Testis (tissue), 3 donors: ENCODE data around the gene TEKT5. TPM values are rescaled to one million over a fixed set of nuclear protein-coding genes. Genes with fewer than 3 reads are reported as not detected.
"Not testable (repeated sequence)": the region's sequence is repeated elsewhere in the genome, so short reads cannot be mapped to it uniquely, and the experiment has no call there.

Experiments
- DNase-seq: peaks from one replicate; pipeline ENCODE4 v3.0.0-alpha.2; 2019
- H3K27ac ChIP-seq, 2 donors: fragments of 200-600 bp; sonication (generic); one replicate each; pipeline ENCODE4 v1.5.1; 2019
- H3K27me3 ChIP-seq: fragments of 200-600 bp; sonication (generic); one replicate; pipeline ENCODE4 v1.5.1; 2019
- H3K36me3 ChIP-seq: fragments of 200-600 bp; sonication (generic); one replicate; pipeline ENCODE4 v1.5.1; 2017; ENCODE audit warnings: low read depth; ENCODE audit errors: missing control alignments
- H3K4me1 ChIP-seq: fragments of 200-600 bp; sonication (generic); one replicate; pipeline ENCODE4 v1.5.1; 2019
- H3K4me3 ChIP-seq, 2 donors: fragments of 200-600 bp; sonication (generic); one replicate each; pipeline ENCODE4 v1.5.1; 2017 to 2019
- H3K9me3 ChIP-seq: fragments of 200-600 bp; sonication (generic); one replicate; pipeline ENCODE4 v1.5.1; 2017
- CTCF ChIP-seq, 3 experiments: fragments of 450-650 bp in 2 of 3; fragments of 200-600 bp in 1 of 3; sonication (generic) in 1 of 3; IDR thresholded peaks; one replicate each; pipeline ENCODE4 v1.5.1; 2016 to 2019; ENCODE audit warnings: antibody characterized with exemption in 3 of 3, mild to moderate bottlenecking in 2 of 3, moderate library complexity in 1 of 3
- POLR2A ChIP-seq: fragments of 450-650 bp; IDR thresholded peaks from one replicate; pipeline ENCODE4 v1.6.1; 2017; ENCODE audit warnings: antibody characterized with exemption, mild to moderate bottlenecking, moderate library complexity
- WGBS, 2 donors: methylation state at CpG; one replicate each; pipeline ENCODE4 v1.1.5; 2018; 5-methylcytosine and 5-hydroxymethylcytosine counted together
- intact Hi-C: fragments of 100-400 bp; cut with DNase I; formaldehyde crosslinking; loops from one replicate; pipeline ENCODE4 v1.15.1; 2023; ENCODE audit warnings: low total_unique reads
- polyA plus RNA-seq: library from polyadenylated mRNA; stranded (reverse); fragments of 350-450 nt; fragmentation: Illumina TruSeq; extraction: RNeasy Lipid Tissue Mini Kit (QIAGEN cat#74804); gene quantifications from one replicate; pipeline ENCODE4 v1.2.3, GENCODE V29; 2014; ENCODE audit warnings: low read depth, low replicate concordance; ENCODE audit not compliant: insufficient read depth
- total RNA-seq, 2 donors: library from RNA; depleted of rRNA; stranded (reverse); fragments of >200 nt; gene quantifications; one replicate each; pipeline ENCODE4 v1.2.3, GENCODE V29; 2016

Gene TEKT5
- total and polyA plus RNA-seq, 3 donors from 2014 or later: 20.7 to 69.1 (median 35.6) TPM

- Histone ChIP-seq H3K36me3 (no peaks in the 10 kb centered on the region), H3K4me3 (no peak overlapping the region), H3K4me1 (no peaks in the 10 kb centered on the region), H3K9me3 (no peaks in the 10 kb centered on the region), H3K27me3 (no peaks in the 10 kb centered on the region), H3K27ac (no peak overlapping the region)
- WGBS, 2 donors: 78 to 86% methylated on average over 6 of the region's 6 CpGs
- TF ChIP-seq POLR2A (no peak), CTCF (IDR thresholded peaks at IDR 0.05) (no peak)
- intact Hi-C loops: no loop called here
- DNase-seq: no peak
Measured at GRCh38 chr16:10624527-10624926, 70.2 kb downstream of the TEKT5 start.

GRCh38 chr16:10623059-10623458 lies 71.7 kb downstream of the TEKT5 start:
- H3K9me3 ChIP-seq: no peaks in the 10 kb centered on the region
- DNase-seq: no peak
- no peak overlapping the region for H3K4me3 ChIP-seq
- H3K4me1 ChIP-seq: no peaks in the 10 kb centered on the region
- H3K36me3 ChIP-seq: no peaks in the 10 kb centered on the region
- 74 to 84% methylated on average over 3 of the region's 3 CpGs for WGBS, 2 donors
- no peak for TF ChIP-seq CTCF (IDR thresholded peaks at IDR 0.05)
- intact Hi-C loops: no loop called here
- H3K27ac ChIP-seq: no peak overlapping the region
- H3K27me3 ChIP-seq: no peaks in the 10 kb centered on the region

DNA sequence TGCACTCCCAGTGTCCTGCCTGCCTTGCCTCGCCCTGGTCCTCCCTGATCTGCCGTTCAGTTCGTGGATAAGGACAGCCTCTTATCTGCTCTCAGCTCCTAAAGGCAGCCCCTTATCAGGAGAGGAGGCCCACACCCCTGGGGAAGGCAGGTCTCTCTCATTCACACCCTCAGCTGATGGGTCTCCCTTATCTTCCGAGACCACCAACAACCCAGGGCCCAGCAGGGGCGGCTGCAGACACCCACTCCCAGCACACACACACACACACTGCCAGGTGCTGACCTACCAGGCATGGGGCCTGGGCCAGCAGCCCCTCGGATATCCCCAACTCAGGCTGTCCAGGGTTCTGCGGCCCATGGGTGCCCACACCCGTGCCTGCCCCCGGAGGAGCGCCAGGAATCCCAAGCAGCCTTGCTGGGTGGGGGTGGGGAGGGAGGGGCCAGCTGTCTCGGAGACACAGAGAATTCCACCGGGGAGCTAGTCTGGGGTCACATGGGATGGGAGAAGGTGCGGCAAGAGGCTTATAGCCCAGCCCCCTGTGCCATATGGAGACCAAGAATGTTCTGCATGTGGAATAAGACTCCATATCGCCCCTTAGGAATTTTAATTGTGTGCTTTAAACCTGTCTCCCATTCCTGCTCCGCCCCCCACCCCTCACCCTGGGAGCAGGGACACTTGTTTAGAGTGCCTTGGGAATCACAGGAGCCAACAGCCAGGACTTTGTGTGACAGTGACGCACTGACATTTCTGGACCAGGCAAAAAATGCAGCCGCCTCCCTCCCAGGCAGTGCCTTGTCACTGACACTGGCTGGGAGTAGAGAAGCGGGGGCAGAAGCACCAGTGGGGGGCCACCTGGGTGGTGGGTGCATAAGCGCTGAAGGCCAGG lies 72.5 kb downstream of the TEKT5 start:
- no peaks in the 10 kb centered on the region for H3K36me3 ChIP-seq
- intact Hi-C loops: no loop called here
- DNase-seq: no peak
- WGBS, 2 donors: 75 to 79% methylated on average over 11 to 19 of the region's 19 CpGs
- H3K27ac ChIP-seq: no peak overlapping the region
- TF ChIP-seq CTCF (IDR thresholded peaks at IDR 0.05) (no peak), POLR2A (no peak)
- H3K9me3 ChIP-seq: no peaks in the 10 kb centered on the region
- H3K27me3 ChIP-seq: no peaks in the 10 kb centered on the region
- no peak overlapping the region for H3K4me3 ChIP-seq
- peaks cover 2% of the 10 kb centered on the region for H3K4me1 ChIP-seq

- H3K27ac ChIP-seq, H3K9me3 ChIP-seq, intact Hi-C loops, H3K27me3 ChIP-seq, H3K4me1 ChIP-seq, H3K4me3 ChIP-seq, H3K36me3 ChIP-seq, DNase-seq: not testable (repeated sequence)
- WGBS, 2 donors: 86 to 95% methylated on average over 7 of the region's 7 CpGs
Measured at GRCh38 chr16:10621216-10621949, 73.3 kb downstream of the TEKT5 start.

DNA sequence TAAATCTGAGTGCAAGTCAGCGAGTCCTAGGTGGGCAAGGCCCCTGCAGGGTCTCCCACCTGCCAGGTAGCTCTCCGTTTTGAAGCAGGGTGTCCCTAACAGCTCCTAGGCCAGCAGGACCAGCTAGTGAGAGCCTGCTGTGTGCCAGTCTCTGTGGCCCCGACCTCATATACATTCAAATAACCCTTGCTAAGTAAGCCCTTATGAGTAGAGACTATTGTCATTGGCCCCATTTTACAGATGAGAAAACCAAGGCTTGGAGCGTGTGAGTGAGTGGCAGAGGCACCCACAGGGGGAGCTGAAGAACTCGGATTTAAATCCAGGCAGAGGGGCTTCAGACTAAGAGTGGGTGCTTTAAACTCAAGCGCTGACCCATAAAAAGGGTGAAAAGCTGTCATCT lies 74.6 kb downstream of the TEKT5 start:
- H3K4me3 ChIP-seq: no peak overlapping the region
- no peaks in the 10 kb centered on the region for H3K36me3 ChIP-seq
- H3K27me3 ChIP-seq: no peaks in the 10 kb centered on the region
- intact Hi-C loops: no loop called here
- peaks cover 7% of the 10 kb centered on the region for H3K4me1 ChIP-seq
- H3K27ac ChIP-seq: no peak overlapping the region
- TF ChIP-seq POLR2A: no peak
- TF ChIP-seq CTCF (IDR thresholded peaks at IDR 0.05): no peak
- no peak for DNase-seq
- no peaks in the 10 kb centered on the region for H3K9me3 ChIP-seq
- 88% methylated on average over 6 of the region's 6 CpGs for WGBS, 2 donors
